ENCODE data around the gene C4orf46. TPM values are rescaled to one million over a fixed set of nuclear protein-coding genes. Genes with fewer than 3 reads are reported as not detected.
A peak's percentile ranks its signal among the peaks of the same experiment; 100 is the strongest.

The C4orf46 gene
- total RNA-seq, 5 donors from 2014 or later (not counting 1 experiment from before 2014, with no cell fraction given) = 3.5 to 6.3 (median 4.2) TPM

DNA sequence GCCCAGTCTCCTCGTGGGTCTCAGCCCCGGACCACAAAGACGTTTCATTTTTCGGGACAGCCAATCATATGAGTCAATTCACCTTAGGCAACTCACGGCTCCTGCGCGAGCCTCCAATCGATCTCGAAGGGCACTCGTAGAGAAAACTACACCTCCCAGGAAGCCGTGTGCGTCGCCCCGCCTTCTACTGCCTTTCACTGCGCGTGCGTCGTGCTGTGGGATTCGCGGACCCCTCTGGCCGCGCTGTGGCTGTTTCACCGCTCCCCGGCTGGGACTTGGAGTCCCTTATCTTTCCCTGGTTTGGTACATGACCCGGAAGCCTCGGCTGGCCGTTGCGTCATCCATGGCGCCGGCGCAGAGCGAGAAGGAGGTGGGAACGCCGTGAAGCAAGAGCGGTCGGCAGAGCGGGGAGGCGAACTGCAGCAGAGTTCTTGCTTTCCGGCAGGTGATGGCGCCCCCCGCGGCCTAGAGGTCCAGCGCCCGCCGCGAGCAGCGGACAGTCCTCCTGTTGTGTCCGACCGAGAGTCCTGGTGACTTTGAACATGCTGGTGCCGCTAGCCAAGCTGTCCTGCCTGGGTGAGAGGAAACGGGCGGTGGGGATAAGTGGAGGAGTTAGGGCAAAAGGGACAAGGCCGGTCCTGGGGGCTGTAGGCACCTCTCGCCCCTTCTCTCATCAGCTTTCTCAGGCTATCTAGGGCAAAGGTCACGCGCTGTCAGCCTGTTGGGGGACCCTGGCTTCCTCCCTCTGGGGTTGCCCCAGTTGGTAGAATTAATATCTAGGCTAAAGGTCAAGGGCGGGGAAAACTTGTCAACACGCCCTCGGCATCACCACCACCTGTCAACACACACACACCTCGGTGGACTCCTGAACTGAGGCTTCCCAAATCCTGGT, 474 bp upstream of the C4orf46 start, which contains the start of gene ETFDH:
ETFDH (plus strand) TSS at position 382 of the 892 bp plus-strand sequence; CDS start at position 543, 161 bp downstream.
- Mint-ChIP-seq H3K27ac (peak within 1 kb of the TSS; percentile 98 to 99), H3K27me3 (no peaks in the 10 kb centered on the region), H3K4me1 (peaks cover 18 to 38% (median 25%) of the 10 kb centered on the region in 3 donors), H3K36me3 (peaks cover 2% of the 10 kb centered on the region), H3K4me3 (peak within 1 kb of the TSS; percentile 93 to 95 (median 95)), H3K9me3 (no peaks in the 10 kb centered on the region)
- peak within 1 kb of the TSS; percentile 99 for H3K27ac ChIP-seq (ENCODE audit: low read length)
- WGBS (ENCODE audit: insufficient coverage) = 0% methylated on average over 47 of the region's 60 CpGs
- ChIA-PET POLR2A (no interaction called here), CTCF (no interaction called here)
- DNase-seq (peak; percentile 96 to 100 (median 98)), ATAC-seq (replicated peaks in 1 of 4) (peak; percentile 87)
- H3K4me1 ChIP-seq (ENCODE audit: control insufficient read depth in 1 of 2, extremely low read depth in 1 of 2, insufficient read depth in 2 of 2, low read length in 2 of 2) = peaks cover 11 to 19% of the 10 kb centered on the region in 2 experiments
- H3K9me3 ChIP-seq = no peaks in the 10 kb centered on the region
- peak within 1 kb of the TSS; percentile 64 to 98 for H3K4me3 ChIP-seq (ENCODE audit: control insufficient read depth in 1 of 2, extremely low read depth in 1 of 2, low read length in 1 of 2)
- no peaks in the 10 kb centered on the region for H3K27me3 ChIP-seq (replicated peaks in 1 of 2; ENCODE audit: control insufficient read depth in 2 of 2, extremely low read depth in 1 of 2, insufficient read depth in 2 of 2, low read length in 1 of 2)
- H3K36me3 ChIP-seq (ENCODE audit: control insufficient read depth in 2 of 2, extremely low read depth in 1 of 2, insufficient read depth in 1 of 2, low read length in 1 of 2) = no peaks in the 10 kb centered on the region

DNA sequence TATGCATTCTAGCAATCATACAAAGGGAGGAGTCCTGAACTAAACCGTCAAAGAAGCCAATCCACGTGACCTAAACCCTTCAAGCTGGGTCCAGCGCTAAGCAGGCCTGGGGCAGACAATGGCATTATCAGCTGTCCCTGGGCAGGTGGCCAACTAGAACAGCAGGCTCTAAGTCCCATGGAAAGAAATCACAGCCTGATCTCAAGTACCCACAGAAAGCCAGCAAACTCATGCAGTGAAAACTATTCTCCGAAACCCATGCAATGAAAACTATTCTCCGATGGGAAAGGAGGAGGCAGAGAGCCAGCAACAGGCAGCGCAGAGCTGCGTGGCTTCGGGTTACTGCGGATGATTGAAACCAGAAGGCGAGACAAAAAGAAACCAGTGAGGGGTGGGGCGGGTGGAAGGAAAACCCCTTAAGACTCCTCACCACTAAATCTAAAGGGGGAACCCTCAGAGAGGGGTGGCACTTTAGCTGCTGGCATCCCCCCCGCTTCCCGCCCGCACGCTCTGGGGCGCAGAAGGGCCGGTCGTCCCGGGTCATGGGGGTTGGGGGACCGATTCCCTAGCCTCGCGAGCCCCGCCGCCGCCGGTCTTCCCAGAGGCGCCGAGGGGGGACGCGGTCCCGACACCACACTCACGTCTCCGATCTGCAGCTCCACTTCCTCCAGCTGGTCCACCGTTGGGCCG, 567 bp downstream of the C4orf46 start:
- Mint-ChIP-seq H3K27ac (peak overlapping the region; percentile 98 to 99), H3K9me3 (no peaks in the 10 kb centered on the region), H3K4me1 (peaks cover 18 to 32% (median 24%) of the 10 kb centered on the region in 3 donors), H3K36me3 (peaks cover 2% of the 10 kb centered on the region), H3K4me3 (peak overlapping the region; percentile 93 to 95 (median 95)), H3K27me3 (no peaks in the 10 kb centered on the region)
- 0% methylated on average over 23 of the region's 35 CpGs for WGBS (ENCODE audit: insufficient coverage)
- Histone ChIP-seq H3K9me3 (no peaks in the 10 kb centered on the region), H3K27ac (ENCODE audit: low read length) (peak overlapping the region; percentile 99), H3K4me3 (ENCODE audit: control insufficient read depth in 1 of 2, extremely low read depth in 1 of 2, low read length in 1 of 2) (peak overlapping the region; percentile 64 to 98), H3K27me3 (replicated peaks in 1 of 2; ENCODE audit: control insufficient read depth in 2 of 2, extremely low read depth in 1 of 2, insufficient read depth in 2 of 2, low read length in 1 of 2) (no peaks in the 10 kb centered on the region), H3K4me1 (ENCODE audit: control insufficient read depth in 1 of 2, extremely low read depth in 1 of 2, insufficient read depth in 2 of 2, low read length in 2 of 2) (peaks cover 11 to 19% of the 10 kb centered on the region in 2 experiments), H3K36me3 (ENCODE audit: control insufficient read depth in 2 of 2, extremely low read depth in 1 of 2, insufficient read depth in 1 of 2, low read length in 1 of 2) (no peaks in the 10 kb centered on the region)
- ChIA-PET CTCF (no interaction called here), POLR2A (no interaction called here)
- DNase-seq (peak in 33 of 35 experiments; percentile 18 to 80 (median 55)), ATAC-seq (replicated peaks in 1 of 4) (peak; percentile 1 to 20 (median 1))

GRCh38 chr4:158669310-158669709, 2.4 kb downstream of the C4orf46 start:
- ATAC-seq (replicated peaks in 1 of 4) (no peak), DNase-seq (no peak)
- Histone ChIP-seq H3K4me3 (ENCODE audit: control insufficient read depth in 1 of 2, extremely low read depth in 1 of 2, low read length in 1 of 2) (no peak overlapping the region), H3K4me1 (ENCODE audit: control insufficient read depth in 1 of 2, extremely low read depth in 1 of 2, insufficient read depth in 2 of 2, low read length in 2 of 2) (peaks cover 11 to 19% of the 10 kb centered on the region in 2 experiments), H3K36me3 (ENCODE audit: control insufficient read depth in 2 of 2, extremely low read depth in 1 of 2, insufficient read depth in 1 of 2, low read length in 1 of 2) (no peaks in the 10 kb centered on the region), H3K27me3 (replicated peaks in 1 of 2; ENCODE audit: control insufficient read depth in 2 of 2, extremely low read depth in 1 of 2, insufficient read depth in 2 of 2, low read length in 1 of 2) (no peaks in the 10 kb centered on the region), H3K27ac (ENCODE audit: low read length) (no peak overlapping the region), H3K9me3 (no peaks in the 10 kb centered on the region)
- ChIA-PET CTCF (interaction anchor here (0.6 to 0.7 kb wide), 3 partner anchors 13 to 68 kb away, joined by 3 to 6 read pairs (median 3); no protein-coding TSS in a partner anchor), POLR2A (no interaction called here)
- Mint-ChIP-seq H3K27ac (no peak overlapping the region), H3K36me3 (peaks cover 6% of the 10 kb centered on the region), H3K4me3 (no peak overlapping the region), H3K9me3 (no peaks in the 10 kb centered on the region), H3K4me1 (peaks cover 18 to 29% (median 19%) of the 10 kb centered on the region in 3 donors), H3K27me3 (no peaks in the 10 kb centered on the region)
- no CpG with 5 or more reads among the region's 7 CpGs for WGBS (ENCODE audit: insufficient coverage)

GRCh38 chr4:158667651-158668198, 4.0 kb downstream of the C4orf46 start:
- Histone ChIP-seq H3K36me3 (ENCODE audit: control insufficient read depth in 2 of 2, extremely low read depth in 1 of 2, insufficient read depth in 1 of 2, low read length in 1 of 2) (no peaks in the 10 kb centered on the region), H3K4me3 (ENCODE audit: control insufficient read depth in 1 of 2, extremely low read depth in 1 of 2, low read length in 1 of 2) (no peak overlapping the region), H3K9me3 (no peaks in the 10 kb centered on the region), H3K27ac (ENCODE audit: low read length) (no peak overlapping the region), H3K4me1 (ENCODE audit: control insufficient read depth in 1 of 2, extremely low read depth in 1 of 2, insufficient read depth in 2 of 2, low read length in 2 of 2) (peaks cover 9 to 15% of the 10 kb centered on the region in 2 experiments), H3K27me3 (replicated peaks in 1 of 2; ENCODE audit: control insufficient read depth in 2 of 2, extremely low read depth in 1 of 2, insufficient read depth in 2 of 2, low read length in 1 of 2) (no peaks in the 10 kb centered on the region)
- DNase-seq (peak in 17 of 35 experiments; percentile 2 to 54 (median 12)), ATAC-seq (replicated peaks in 1 of 4) (no peak)
- ChIA-PET POLR2A (interaction anchor here in 1 of 2 donors (0.5 kb wide), 1 partner anchor 39 kb away, joined by 5 read pairs; no protein-coding TSS in a partner anchor), CTCF (interaction anchor here (0.6 to 1.2 kb wide), 4 partner anchors 11 to 236 kb away, joined by 3 to 5 read pairs (median 4); partner anchors contain the start of gene PPID (in 1 of the 2))
- WGBS (ENCODE audit: insufficient coverage) = no CpG with 5 or more reads among the region's 3 CpGs
- Mint-ChIP-seq H3K27me3 (no peaks in the 10 kb centered on the region), H3K4me3 (no peak overlapping the region), H3K36me3 (peaks cover 6% of the 10 kb centered on the region), H3K4me1 (peaks cover 12 to 23% (median 16%) of the 10 kb centered on the region in 3 donors), H3K27ac (no peak overlapping the region), H3K9me3 (no peaks in the 10 kb centered on the region)

DNA sequence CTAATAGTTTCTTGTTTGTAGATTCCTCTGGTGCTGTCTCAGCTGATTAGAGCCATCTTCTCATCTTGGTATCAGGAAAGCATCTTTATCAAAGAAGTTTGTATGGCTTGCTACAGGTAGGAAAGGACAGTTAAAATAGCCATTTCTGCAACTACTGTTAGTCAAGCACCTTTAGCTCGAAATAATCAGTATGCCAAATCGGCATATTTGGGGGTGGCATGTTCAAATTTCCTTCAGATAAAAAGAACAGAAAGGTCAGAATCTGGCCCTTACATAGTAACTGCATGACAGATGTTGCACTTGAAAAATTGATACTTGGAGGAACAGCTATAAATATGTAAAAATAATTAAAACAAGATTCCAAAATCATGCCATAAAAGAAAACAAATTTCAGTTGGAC, 4.8 kb downstream of the C4orf46 start:
- ChIA-PET CTCF (interaction anchor here in 1 of 2 donors (0.6 to 1.2 kb wide), 2 partner anchors 10 to 184 kb away, joined by 3 to 5 read pairs; no protein-coding TSS in a partner anchor), POLR2A (interaction anchor here in 1 of 2 donors (0.5 kb wide), 1 partner anchor 40 kb away, joined by 5 read pairs; no protein-coding TSS in a partner anchor)
- H3K4me1 ChIP-seq (ENCODE audit: control insufficient read depth in 1 of 2, extremely low read depth in 1 of 2, insufficient read depth in 2 of 2, low read length in 2 of 2) = peaks cover 8 to 10% of the 10 kb centered on the region in 2 experiments
- no peak overlapping the region for H3K27ac Mint-ChIP-seq
- no peaks in the 10 kb centered on the region for H3K9me3 ChIP-seq
- peaks cover 0 to 1% of the 10 kb centered on the region in 2 donors for H3K27me3 Mint-ChIP-seq
- H3K27me3 ChIP-seq (replicated peaks in 1 of 2; ENCODE audit: control insufficient read depth in 2 of 2, extremely low read depth in 1 of 2, insufficient read depth in 2 of 2, low read length in 1 of 2) = no peaks in the 10 kb centered on the region
- WGBS (ENCODE audit: insufficient coverage) = 100% methylated on average over 2 of the region's 2 CpGs
- H3K27ac ChIP-seq (ENCODE audit: low read length) = no peak overlapping the region
- no peak for DNase-seq
- peaks cover 6% of the 10 kb centered on the region for H3K36me3 Mint-ChIP-seq
- no peaks in the 10 kb centered on the region for H3K9me3 Mint-ChIP-seq
- no peak overlapping the region for H3K4me3 Mint-ChIP-seq
- H3K4me1 Mint-ChIP-seq = peaks cover 7 to 15% (median 8%) of the 10 kb centered on the region in 3 donors
- H3K4me3 ChIP-seq (ENCODE audit: control insufficient read depth in 1 of 2, extremely low read depth in 1 of 2, low read length in 1 of 2) = no peak overlapping the region
- no peak for ATAC-seq (replicated peaks in 1 of 4)
- H3K36me3 ChIP-seq (ENCODE audit: control insufficient read depth in 2 of 2, extremely low read depth in 1 of 2, insufficient read depth in 1 of 2, low read length in 1 of 2) = no peaks in the 10 kb centered on the region
